Stimulated activated CD8-positive, alpha-beta memory T cell treated with anti-CD3 and anti-CD28 coated beads, Interleukin-15, amount 100 ng/mL, for 4 hours (primary cell): ENCODE data around the gene HDAC4.

Source experiments
- DNase-seq, 2 donors: peaks; one replicate each; pipeline ENCODE4 v3.0.0-alpha.2; 2020; ENCODE audit warnings: low read depth in 2 of 2

Gene HDAC4

DNA sequence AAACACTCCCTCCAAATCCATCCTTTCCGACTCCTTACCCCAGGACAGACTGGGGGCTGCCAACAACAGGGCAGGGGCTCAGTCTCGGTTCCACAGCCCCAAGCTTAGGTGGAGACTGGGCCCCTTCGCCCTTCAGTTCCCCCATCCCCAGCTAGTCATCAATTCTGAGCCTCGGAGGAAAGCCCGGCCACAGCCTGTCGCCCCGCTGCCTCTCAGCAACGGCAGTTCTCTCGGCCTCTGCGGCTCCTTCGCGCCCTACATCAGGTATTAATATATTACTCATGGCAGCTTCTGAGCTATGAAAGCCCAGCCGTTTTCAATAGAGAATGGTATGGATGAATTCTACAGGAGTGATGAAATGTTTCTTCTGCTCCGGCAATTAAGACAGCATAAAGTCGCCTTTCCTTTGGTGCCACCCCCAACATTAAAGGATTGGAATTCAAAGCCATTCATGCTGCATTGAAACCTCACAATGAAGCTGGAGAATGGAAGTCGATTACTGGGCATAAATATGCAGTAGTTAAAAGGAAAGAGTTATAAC lies 2.8 kb downstream of the HDAC4 start:
- DNase-seq, result no peak

- DNase-seq, result no peak
Measured at GRCh38 chr2:239396881-239397681, 3.7 kb downstream of the HDAC4 start.

DNA sequence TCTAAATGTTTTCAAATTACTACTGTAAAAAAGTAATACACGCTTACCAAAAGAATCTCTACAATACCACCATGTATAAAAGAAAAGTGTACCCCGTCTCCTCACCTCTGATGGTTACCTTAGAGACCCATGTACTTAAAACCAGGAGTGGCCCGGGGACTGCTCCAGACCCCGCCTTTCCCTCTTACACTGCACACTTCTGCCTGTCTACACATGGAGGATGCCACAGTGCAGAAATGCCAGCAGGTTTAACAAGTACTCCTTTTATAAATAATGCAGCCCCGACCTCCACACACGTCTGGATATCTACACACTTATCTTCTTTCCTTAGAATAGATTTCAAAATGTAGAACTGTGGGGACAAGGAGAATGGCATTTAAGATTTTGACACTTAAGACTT lies 5.3 kb downstream of the HDAC4 start:
- DNase-seq, result no peak

DNA sequence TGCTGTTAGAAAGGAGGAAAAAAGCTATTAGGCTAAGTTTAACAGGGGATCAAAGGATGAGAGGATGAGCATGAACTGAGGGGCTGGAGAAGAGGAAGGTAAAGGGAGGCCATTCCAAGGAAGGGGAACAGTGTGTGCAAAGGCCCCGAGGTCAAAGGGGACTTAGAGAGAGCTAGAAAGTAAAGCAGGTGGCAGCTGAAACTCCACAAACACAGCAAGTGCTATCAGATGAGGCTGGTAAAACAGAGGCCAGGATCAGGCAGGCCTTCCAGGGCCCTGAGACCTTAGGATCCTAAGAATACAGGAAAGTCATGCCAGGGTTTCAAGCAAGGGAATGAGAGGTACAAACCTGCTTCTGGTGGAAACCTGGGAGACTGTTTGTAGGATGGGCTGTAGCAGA lies 5.8 kb downstream of the HDAC4 start:
- no peak for DNase-seq

GRCh38 chr2:239394346-239394945 lies 6.4 kb downstream of the HDAC4 start:
- DNase-seq, result no peak

- DNase-seq, result no peak
Measured at GRCh38 chr2:239393941-239394340, 6.9 kb downstream of the HDAC4 start.

DNA sequence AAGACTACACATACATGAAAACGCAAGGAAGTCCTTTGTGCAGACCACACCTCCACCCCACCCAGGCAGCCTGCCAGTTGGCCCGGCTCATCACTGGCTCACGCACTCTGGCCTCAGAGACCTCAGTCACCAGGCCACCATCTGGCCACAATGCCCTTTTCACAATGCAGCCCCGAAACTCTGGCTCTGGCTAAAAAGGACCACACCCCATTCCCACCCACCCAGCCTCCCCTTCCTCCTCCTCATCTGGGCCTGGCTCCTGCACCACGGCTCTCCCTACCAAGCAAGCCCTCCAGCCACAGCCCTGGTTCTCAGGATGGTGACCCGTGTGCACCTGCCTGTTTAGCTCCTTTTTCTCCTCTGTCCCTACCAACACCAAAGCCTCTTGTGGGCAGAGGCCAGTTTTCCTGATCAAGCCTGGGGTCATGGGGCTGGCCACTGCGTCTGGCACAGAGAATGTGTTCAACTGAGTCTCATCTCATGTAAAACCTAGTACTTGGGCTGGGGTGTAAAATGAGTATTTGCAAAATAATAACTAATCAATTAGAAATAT lies 7.4 kb downstream of the HDAC4 start:
- no peak for DNase-seq

GRCh38 chr2:239392688-239393387 lies 8.0 kb downstream of the HDAC4 start:
- no peak for DNase-seq

GRCh38 chr2:239392072-239392357 lies 8.8 kb downstream of the HDAC4 start:
- DNase-seq, result no peak

GRCh38 chr2:239391286-239392071 lies 9.3 kb downstream of the HDAC4 start:
- DNase-seq, result no peak

- no peak for DNase-seq
Measured at GRCh38 chr2:239390546-239391285, 10.1 kb downstream of the HDAC4 start.

DNA sequence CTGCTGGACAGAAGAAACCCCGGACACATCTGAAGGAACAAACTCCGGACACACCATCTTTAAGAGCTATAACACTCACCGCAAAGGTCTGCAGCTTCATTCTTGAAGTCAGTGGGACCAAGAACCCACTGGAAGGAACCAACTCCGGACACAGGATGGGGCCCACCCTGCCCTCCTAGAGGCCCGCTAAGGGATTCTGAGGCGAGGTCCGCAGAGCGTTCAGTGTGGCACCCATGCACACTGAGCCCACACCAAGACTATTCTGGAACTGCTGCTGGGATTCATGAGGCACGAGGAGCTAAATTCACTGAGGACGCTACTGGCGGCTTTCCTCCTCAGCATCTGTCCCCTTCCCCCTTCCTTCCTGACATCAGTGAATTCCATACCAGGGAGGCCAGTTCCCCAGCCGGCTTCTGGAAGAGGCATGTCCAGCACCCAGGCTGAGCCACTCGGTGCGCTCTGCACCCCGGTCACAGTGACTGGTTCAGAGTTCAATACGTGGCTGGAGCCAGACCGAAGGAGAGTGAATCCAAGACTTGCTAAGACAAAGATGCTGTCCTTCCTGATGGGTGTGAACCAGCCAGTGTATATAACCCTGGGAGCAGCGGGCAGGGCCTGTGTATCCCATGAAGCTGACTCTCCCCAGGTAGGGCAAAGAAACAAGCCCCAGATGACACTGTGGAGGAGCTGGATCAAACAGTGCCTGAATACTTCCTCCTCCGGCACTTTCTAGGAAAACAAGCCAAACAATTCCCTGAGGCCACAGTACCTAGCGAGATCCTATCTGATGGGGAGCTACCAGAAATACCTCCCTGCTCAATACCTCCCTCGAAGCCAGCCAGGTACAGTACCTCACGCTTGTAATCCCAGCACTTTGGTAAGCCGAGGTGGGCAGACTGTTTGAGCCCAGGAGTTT lies 11.1 kb downstream of the HDAC4 start:
- DNase-seq, result no peak

GRCh38 chr2:239388236-239389151 lies 12.3 kb downstream of the HDAC4 start:
- no peak for DNase-seq

GRCh38 chr2:239387811-239388210 lies 13.0 kb downstream of the HDAC4 start:
- DNase-seq, result no peak

GRCh38 chr2:239386872-239387445 lies 13.9 kb downstream of the HDAC4 start:
- no peak for DNase-seq

DNA sequence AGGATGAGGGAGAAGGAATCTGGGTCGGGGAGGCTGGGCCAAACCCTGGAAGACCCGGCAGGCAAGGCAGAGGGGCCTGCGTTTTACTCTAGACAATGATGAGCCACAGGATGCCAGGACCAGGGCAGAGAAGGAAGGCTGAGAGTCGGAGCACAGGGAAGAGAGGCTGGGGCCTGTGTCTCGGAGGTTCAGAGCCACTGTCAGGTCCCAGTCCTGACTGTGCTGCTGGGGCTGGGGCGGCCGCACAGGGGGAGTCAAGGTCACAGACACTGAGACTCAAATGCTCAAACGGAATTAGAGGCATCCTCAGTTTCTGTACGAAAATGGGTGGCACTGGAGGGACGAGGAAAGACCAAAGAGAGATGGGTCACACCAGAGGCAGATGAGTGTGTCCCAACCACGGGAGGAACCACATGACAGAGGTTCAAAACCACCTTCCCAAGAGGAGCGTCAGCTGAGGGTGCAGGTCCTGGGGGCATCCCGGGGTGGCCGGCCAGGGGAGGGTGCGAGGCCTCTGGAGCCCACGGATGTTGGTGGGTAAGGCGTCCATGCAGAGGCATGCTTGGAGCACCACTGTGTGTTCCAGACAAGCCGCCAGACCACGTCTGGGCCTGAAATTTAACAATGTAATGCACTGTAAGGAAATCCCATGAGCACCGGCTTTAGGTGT lies 14.7 kb downstream of the HDAC4 start:
- DNase-seq, result no peak

GRCh38 chr2:239385096-239386000 lies 15.5 kb downstream of the HDAC4 start:
- no peak for DNase-seq
